ENCODE results near the gene GRID1.

The GRID1 gene

DNA sequence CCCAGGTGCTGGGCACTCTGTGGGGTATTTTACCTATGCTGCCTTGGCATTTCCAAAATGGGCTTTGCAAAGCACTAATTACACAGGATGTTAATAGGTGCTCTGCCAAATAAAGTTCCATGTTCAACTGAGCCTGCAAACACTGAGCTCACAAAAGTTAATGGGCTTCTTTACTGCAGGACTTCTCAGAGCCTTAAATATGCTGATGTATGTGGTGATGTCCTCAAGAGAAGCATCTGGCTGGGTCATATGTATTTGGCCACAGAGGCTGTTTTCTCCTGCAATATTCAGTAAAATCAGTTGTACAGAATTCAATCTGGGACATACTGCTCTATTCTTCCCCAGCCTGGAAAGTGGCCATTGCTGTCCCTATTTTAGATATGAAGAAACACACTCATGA is 31.3 kb downstream of the GRID1 start:
- peak in 1 of 2 experiments; percentile 65 for DNase-seq

DNA sequence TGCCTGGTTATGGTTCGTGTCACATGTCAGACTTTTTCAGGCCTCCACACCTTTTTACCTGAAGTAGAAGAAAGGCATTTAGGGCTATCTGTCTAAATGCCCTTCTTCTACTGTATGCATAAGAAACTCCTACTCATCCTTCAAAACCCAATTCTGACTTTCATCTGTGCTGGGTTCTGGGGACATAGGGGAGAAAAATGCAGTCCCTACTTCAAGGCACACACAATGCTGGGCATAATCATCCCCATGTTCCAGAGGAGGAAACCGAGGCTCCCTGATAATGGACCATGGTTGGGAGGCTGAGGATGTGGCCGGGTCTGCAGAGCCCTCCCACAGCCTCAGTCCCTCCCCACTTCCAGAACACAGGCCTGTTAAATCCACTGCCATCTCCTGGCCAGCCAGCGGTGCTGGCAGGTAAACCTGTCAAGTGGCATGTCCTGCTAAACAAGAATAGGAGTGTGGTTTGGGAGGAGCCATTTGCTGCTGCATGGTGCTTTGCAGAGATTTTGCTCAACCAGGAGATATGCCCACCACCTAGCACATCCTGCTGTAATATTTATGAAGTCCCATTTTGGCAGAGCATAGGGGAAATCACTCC is 32.0 kb downstream of the GRID1 start:
- peak; percentile 39 to 76 for DNase-seq

DNA sequence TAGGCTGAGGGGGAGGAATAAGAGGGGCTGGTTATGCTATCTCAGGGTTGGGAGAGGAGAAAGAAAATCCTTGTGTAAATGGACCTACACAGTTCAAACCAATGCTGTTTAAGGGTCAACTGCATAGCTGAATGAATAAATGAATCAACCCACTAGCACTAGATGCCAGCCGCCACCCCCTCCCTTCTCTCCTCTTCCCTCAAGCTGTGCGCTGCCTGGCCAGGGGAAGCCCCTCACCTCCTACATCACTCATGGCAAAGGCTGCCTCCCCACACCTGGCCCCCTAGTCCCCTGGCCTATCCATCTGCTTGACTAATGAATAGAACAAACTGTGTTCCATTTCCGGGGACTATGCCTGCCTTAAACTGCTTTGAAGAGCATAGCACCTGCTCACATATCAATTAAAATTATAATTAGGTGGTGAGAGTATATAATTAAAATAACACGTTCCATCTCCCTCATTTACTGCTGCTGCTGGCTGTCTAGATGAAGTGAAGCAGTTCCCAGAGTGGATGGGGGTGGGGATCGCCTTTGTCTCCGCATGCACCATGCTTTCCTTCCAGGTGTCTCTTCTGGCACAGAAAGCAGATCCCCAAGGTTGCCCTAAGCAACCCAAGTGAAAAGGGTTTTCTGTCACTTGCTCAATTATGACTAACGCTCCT is 32.6 kb downstream of the GRID1 start:
- peak; percentile 84 to 99 for DNase-seq

DNA sequence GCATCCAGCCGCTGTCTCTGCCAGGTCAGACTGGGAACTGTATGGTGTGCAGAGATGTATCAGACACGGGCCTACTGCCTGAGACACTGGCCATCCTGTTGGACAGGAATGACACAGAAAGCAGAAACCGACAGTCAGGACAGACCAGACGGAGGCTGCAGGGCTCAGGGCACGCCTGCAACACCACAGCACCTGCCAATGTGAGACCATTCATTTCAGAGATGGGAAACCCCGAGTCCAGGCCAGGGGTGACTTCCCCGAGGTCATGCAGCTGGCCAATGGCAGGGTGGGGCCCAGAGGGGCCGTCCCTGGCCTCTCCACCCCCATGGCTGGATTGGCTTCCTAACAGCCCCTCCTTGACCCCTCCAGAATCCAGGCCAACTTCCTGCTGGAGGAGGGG is 34.7 kb downstream of the GRID1 start:
- no peak for DNase-seq

DNA sequence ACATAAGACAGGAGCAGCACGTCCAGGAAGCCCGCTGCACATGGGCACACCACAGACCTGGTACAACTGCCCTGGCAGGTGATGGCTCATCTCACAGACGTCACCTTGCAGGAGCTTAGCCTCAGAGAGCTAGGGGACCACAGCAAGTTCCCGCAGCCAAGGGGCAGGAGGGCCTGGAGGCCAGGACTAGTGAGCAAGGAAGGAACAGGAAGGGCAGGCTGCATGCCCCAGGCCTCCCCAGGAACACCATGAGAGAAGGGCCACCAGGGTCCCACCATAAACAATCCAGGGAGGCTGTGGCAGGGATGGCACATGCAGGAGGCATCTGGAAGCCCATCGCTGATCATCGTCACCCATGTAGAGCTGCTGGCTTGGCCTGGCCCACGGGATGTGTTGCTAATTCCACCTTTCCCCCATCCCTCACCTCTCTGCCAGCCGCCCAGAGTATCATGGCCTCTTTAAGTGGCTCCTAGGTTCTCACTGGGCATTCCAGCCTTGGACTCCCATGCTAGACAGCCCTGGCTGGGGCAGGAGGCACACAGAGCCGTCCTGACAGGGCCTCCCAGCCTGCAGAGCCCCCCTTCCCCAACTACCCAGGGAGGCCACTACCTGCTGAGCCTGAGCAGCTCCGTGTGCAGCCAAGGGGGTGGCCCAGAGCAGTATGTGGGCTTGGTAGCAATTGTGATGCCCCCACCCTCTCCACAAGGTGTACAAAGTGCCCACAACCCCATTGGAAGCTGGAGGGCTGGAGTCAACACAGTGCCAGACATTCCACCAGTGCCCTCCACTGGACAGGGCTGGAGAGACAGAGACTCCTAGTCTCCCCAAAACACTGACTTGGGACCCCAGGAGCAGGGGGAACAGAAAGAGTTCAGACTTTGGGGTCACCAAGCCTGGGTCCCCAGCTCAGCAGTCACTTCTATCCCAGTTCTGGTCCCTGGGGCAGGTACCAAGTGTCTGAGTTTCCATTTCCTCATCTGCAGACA is 35.5 kb downstream of the GRID1 start:
- DNase-seq = no peak

DNA sequence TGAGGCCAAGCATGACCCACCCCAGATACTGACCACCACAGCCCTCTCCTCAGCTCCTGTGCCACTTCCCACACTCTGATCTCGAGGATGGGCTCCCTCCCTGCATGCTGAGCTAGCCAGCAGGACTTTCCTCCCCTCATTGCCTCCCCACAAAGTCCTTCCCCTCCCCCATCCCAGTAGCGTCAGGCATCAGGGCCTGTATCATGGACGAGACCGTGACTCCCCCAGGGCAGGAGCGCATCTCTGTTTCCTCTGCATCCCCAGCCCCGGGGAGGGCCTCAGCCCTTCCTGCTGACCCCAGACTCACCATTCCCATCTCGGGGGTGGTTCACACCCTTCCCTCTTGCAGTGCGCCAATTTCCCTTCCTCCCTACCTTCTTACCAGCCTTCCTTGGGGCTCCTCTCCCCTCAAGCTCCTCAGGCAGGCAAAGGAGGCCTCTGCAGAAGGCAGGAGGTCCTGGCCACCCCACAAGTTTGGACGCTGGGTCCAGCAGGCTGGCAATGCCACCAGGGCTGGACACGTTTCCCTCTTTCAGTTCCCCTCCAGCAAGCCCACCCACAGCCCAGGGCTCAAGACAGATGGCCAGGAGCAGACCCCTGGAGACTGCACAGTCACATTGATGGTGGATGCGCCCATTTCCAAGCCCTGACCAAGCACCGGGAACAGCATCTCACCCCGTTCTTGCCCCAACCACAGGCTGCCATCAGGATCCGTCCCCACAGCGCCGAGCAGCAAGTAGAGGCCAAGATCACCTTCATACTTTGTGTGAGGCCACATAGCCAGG is 36.5 kb downstream of the GRID1 start:
- DNase-seq = no peak

DNA sequence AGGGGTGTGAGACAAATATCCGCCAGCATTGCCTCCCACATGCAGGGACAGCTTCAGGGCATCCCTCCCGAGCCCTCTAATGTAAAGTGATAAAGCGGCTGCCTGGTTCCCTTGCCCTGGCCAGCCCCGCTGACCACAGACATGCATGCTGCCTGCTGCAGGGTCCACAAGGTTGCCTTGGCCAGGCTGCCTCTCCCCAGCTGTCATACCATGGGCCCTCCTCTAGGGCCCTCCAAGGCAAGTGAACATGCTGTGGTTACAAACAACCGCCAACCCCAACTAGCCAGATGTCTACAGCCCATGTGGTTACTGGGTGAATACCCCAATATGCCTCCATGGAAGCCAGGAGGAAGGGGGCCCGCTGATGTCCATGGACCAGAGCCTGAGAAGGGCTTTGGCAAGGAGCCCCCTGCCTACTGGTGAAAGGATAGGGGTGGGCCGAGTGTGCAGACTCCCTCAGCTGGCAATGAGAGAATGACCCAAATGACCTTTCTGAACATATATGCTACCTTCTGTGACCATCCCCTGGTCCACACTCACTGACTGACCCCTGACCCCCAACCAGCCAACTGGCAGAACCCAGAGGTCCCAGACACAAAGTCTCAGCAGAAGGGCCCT is 37.4 kb downstream of the GRID1 start:
- DNase-seq = no peak

DNA sequence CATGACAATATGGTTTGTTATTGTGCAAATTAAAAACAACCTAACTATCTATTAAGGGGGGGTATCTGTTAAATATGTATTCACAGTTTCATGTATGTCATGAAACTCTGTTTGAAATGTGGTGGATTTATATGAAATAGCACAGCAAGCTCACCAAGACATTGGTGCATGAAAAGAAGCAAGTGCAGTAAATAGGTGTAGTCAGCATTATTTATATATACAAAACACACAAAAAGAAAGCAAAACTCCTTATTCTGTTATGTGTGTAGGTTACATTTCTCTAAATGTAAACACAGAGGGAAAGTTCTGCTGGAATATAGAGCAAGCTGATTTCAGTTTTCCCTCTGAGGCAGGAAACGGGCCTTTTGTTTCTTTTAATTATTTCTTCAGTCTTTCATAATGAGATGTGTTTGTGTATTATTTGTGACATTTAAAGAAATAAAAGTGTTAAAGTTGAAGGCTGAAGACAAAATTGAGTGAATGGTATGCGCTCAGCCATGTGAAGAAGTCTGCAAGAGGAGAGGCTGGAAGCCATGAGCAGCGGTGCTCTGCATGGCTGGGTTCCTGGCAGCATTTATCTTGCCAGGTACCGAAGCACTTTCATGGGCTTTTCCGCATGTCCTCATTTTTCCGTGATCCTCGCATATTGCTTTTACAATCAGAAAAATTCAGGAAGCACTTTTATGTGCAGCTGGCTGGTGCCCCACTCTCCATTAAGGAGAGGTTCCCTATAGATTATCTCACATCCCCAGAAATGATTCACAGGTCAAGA is 38.5 kb downstream of the GRID1 start:
- peak in 1 of 2 experiments; percentile 24 for DNase-seq

DNA sequence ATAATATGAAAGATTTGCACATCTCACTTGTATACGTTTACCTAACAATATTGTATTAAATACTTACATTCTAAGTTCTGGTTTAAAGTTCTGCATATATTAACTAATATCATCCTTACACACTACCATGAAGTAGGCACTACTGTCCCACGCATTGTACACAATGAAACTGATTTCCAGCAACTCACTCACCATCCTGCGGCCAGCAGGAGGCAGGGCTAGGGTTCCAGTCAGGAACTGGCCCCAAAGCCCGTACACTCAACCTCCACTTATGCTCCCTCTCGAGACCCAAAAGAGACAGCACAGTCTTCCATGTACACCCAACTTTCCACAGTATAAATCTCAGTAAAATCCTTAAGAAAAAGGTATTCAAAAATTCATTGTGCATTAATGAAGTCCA is 41.4 kb downstream of the GRID1 start:
- DNase-seq = no peak

DNA sequence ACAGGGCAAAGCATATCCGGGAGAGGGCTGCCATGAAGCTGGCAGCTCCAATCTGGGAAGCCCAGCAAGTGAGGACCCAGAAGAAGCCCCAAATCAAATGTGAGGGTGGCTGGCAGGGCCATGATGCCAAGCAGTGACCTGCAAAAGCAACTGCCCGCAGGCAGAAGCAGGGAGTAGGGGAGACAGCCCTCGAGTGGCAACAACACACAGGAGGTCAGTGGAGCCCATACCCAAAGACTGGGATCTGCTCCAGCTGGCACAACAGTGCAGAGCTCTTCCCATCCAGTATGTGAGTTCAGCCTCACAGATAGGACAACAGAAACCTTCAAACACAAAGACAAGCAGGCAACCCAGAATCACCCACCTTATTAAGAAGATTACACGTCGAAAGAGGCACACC is 45.0 kb downstream of the GRID1 start:
- peak in 1 of 2 experiments; percentile 46 for DNase-seq

DNA sequence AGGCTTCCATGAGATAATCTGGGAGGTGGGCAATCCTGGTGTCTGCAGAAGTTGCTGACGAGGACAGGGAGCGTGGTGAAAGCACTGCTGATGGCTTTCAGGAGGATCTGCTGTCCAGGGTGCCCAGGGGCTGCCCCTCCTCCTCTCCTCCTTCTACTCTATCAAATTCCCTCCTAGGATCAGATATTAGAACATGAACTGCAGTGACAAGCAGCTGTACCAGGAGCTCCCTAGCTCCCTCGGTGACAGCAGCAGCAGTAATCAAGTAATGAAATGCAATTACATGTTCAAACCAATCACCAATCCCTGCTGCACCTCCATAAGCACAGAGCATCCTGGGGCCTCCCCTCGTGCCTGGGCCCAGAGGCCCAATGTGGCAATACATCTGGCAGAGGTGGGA is 46.9 kb downstream of the GRID1 start:
- DNase-seq = no peak

DNA sequence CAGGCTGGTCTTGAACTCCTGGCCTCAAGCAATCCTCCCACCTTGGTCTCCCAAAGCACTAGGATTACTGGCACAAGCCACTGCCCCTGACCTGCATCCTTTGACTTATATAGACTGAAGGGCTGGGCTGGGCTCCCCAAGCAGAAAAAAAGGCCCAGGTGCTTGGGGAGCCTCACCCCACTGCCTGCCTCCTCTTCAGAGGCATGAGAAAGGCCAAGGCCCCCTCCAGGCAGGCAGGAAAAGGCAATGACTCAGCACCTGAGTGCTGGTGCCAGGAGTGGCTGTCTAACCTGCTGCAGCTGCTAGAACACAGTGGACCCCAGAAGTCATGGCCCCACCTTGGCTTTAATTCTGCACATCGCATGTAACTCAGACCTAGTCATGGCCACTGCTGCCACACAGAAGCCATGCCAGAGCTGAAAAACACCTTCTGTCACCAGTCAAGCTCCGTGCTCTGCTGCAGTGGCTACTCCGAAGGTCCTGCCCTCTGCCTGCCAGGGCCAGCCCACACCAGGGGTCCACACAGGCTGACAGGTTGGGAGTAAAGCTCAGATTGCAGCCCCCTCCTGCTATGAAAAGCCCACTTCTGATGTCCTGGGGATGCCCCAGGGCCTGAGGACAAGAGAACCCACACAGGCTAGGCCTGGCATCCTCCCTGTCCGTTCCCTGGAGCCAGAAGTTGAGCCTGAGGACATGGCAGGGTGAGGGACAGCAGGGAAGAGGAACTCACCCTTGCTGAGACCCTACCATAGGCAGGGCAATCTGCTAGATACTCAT is 48.5 kb downstream of the GRID1 start:
- DNase-seq = peak in 1 of 2 experiments; percentile 17

DNA sequence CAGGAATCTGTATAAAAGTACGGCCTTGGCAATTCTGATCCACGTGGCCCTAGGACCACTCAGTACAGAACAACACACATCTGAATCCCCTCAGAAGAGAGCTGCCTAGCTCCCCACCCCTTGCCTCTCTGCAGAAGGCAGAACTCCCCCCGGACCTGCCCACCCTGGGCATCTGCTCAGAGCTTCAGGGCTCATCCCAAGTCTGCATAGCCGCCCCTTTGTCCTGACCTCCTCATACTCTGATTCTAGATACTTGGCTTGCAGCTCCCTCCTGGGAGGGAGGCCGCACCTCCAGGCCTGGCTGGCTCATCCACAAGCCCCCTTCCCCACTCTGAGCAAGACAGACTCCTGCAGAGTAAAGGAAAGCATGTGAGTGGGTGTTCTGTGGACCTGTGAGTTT is 49.6 kb downstream of the GRID1 start:
- no peak for DNase-seq

DNA sequence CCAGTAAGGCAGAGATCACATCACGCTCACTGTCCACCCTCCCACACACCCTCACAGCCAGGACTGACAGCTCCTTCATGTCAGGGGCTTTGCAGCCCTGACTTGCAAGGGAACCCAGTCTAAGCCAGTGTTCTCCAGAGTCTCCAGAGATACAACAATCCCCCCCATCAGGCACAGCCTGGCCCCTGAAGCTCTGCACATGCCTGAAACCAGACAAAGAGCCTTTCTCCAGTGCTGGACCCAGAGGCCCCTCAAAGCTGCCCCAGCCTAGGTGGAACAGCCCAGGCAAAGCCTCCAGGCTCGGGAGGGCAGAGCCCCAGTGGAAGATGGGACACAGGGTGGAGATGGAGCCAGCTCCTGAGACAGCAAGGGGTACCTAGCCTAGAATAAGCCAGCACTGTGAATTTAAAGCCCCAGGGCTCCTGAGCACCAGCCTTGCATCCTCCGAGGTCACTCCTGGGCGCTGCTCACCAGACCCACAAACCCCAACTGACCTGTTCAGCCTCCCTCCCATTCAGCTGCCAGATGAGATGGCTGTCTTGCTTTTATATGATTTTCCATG is 50.2 kb downstream of the GRID1 start:
- DNase-seq = no peak

DNA sequence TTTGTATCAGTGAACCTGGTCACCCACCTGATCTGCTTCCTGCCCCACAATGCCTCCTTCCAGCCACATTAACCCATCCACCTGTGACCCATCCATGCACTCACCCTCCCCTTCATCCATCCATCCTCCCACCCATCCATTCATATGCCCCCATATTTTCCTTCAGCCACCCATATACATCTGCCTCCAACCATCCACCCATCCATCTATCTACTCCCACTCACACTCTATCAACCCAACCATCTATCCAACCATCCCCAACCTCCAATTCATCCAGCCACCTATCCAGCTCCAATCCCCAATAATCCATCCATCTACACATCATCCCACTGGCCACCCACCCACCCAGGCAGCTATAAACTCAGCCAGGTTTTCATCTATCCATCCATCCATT is 51.0 kb downstream of the GRID1 start:
- no peak for DNase-seq

DNA sequence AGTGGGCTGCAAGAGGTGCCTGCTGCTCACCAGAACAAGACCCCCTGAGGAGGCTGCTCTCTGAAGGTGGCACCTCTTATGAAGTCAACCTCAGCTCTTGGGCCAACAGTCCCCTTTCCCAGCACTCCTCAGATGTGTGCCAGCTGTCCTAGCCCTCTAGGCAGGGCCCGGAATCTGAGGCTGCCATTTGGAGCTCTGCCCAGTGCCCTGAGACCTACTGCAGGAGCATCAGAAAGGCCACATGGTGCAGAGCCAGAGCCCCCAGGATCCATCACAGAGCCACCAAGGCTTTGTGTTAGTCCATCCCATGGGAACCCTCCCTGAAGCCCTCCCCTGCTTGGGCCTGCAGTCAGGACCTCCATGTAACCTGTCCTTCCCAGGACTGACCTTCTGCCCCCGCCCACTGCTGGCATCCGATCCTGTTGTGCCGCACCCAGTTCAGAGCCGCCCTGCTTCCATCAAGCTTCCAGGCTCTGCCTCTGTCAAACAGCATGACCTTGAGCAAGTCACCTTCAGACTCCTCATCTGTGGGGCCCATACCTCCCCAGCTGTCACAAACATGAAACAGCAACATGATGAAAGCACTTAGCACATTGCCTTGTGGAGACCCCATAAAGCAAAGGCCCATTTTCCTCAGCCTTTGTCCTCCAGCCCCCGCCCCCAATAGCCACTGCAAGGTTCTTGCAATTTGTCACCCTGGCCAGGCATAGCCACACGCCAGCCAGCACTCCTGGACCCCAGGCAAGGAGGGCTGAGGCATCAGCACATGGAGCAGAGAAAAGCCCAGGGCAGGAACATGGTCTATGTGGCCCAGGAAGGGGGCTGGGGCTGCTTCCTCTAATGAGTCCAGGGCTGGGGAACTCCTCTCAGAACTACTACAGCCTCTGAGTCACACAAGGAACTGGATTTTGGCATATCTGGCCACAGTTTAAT is 51.7 kb downstream of the GRID1 start:
- DNase-seq = no peak

DNA sequence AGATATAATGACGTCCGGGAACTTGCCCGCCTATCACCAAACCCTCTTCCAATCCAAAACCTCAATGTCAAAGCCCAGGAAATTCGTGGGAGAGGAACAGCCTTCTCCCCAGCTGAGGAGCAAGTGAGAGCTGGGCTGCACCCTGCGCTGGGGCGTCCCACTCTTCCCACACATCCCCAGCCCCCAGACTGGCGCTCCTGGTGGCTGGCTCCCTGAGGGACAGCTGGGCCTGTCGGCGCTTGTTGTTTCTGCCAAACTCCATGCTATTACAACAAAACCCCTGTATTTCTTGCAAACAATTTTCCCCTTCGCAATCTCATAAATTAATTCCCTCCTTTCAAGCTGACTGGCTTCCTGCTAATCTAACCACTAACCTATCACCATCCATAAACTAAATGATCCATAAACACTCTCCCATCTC is 53.0 kb downstream of the GRID1 start:
- peak in 1 of 2 experiments; percentile 61 for DNase-seq

DNA sequence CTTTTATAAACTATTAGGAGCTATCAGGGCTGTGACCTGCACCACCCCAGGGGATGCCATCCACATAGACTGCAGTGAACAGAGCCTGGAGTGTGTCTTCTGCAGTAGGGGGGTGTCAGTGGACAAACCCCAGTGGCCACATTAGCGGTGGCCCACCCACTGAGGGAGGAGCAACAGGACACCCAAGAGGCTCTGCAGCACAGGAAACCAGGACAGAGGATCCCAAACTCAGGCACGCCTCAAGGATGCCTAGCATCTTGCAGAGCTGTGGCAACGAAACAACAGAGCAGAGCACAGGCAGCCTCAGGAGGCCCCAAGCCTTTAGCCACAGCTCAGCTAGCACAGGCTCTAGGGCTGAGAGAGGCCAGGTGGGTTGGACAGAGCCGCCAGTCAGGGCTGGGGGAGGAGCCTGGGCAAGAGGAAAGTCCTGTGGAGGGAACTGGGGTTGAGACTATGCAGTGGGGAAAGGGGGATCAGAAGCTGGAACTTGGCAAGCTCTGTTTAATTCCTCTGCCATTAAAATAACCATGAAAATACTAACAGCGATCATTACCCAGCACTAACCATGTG is 53.8 kb downstream of the GRID1 start:
- DNase-seq = peak in 1 of 2 experiments; percentile 13

DNA sequence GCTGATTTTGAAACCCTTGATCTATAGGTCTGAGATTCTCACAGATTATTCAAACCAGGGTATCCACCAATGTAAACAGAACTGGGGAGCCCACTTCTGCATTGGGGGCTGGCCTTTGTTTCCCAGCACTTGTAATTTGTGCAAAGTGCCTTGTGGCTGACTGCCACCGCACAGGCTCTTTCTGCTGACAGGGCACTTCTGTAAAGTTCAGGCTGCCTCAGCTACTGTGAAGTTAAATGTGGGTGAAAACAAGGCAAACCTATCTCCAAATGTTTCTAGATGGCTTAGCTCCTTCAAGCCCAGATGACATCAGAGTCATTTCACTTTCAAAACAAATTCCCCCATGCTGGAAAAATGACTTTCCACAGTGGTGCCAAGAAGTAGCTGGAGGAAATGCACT is 54.7 kb downstream of the GRID1 start:
- DNase-seq = no peak
